Kidney tubule cell (primary cell): ENCODE measurements around the gene TPPP3.

ENCODE experiments used
- DNase-seq: peaks from one replicate; pipeline ENCODE4 v3.0.0-alpha.2; 2018; ENCODE audit warnings: low spot score

Gene TPPP3

DNA sequence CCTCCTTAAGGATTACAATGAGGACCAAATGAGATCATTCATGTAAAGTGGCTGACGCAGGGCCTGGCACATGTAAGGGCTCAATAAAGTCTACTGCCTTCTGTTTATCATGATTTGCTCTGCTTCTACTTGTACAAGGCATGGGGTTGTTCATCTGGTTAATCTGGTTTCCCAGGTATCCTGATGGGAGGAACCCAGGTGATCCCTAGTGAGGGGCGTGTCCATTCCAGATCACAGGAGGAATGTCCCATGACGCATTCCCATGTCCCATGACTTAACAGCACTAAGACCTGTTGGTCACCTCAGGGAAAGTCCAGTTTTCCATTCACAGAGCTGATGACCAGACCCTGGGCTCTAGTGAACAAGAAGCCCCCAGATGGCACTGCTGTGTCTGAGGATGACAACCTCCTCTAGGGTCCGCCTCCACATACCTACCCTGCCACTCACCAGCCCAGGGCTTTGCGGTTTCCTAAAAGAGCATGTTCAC lies 11.5 kb upstream of the TPPP3 start:
- DNase-seq = peak; percentile 95

DNA sequence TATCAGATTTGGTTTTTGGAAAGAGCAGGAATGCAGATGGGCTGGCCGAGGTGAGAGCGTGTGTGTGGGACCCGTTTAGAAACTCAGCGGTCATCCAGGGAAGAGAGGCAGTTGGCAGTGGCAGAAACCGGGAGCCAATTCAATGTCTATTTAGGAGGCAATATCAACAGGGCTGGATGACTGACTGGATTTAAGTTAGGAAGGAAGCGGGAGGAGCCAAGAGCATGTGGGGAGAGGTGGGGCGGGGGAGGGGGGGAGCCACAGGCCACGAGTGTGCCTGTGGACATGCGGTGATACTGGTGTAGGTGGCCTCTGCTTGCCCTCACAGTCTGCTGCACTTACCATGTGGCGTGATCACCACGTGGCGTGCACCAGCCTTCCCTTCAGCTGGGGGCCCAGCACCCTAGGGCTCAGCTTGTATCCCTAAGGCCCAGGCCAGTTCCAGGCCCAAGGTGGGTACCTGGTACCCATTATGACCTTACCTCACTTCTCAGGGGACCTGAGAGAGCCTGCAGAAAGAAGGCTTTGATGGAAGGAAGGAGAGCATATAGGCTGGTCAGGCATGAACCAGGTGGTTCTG lies 10.8 kb upstream of the TPPP3 start:
- no peak for DNase-seq

DNA sequence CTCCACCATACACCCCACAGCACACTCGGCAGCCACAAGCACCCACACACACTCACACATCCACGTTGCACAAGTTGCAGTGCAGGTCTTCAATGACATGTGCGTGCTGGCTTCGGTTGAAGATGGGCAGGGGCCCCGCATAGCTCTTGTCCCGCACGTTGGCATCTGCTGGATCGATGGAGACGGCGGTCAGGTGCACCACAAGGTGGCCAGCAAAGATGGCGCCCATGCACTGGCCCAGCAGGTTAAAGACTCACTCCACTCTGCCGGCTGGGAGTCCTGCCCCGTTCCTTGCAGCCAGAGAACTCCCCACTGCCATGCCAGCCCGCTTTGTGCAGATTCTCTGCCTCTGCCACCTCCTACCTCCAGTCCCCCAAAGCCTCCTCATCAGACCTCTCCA lies 7.6 kb upstream of the TPPP3 start:
- DNase-seq = no peak

DNA sequence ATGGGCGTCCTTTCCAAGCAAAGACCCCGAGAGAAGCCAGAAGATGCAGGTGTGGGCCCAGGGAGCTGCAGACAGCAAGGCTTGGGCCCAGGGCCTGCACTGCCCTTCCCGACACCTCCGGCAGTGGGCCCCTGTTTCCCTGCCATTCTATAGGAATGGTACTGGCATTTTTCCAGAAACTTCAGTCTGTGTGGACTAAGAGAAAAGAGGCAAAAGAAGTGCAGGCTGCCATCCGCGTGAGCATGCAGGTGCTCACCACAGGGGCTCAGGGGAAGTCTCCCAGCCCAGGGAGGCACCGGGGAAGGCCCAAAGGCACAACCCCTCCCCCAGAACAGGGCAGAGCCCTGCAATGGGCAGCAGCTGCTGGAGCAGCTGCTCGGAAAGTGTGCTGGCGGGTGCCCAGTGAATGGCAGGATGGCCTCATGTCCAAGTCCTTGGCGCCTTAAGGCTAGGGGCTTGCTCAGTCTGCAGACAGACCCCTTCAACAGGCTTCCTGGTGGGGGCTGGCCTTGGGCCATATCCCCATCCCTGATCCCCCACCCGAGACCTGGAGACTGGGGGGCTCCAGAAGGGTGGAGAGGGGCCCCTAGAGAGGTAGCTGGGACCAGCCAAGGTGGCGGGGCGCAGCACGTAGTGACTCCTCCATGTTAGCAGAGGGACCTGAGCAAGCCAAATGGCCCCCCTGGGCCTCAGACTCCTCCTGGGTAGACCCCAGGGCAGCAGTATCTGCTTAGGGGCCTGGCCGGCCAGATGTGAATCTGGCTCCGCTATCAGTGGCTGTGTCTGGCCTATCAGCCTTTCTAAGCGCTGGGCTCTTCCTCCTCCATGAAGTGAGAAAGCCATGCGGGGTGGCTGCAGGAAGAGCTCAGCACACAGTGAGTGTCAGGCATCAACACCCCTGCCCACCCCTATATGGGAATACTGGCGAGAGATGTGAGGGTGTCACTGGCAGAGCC lies 6.7 kb upstream of the TPPP3 start:
- no peak for DNase-seq

DNA sequence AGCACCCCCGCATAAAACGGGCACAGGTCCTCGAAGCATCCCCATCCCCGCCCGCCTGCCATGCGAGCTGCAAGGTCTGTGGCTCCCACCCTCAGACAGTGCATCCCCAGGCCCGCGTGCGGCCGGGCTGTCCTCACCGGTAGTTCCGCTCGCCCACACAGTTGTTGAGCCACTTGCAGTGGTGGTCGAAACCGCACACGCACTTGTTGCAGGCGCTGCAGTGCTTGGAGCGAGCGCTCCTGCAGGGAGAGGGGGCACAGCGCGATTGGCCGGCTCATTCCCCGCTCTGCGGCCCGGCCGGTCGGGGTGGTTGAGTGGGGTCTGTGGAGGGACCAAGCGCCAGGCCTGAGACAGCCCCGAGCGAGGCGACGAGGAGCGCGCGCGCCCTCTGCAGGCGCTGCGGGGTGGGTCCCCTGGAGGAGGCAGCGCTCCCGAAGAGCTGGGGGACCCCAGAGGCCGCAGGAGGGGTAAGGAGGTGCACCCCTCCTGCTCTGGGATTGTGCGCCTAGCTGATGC lies 6.0 kb upstream of the TPPP3 start:
- DNase-seq = no peak

- DNase-seq = no peak
Observed at GRCh38 chr16:67398546-67399217, 5.4 kb upstream of the TPPP3 start.

DNA sequence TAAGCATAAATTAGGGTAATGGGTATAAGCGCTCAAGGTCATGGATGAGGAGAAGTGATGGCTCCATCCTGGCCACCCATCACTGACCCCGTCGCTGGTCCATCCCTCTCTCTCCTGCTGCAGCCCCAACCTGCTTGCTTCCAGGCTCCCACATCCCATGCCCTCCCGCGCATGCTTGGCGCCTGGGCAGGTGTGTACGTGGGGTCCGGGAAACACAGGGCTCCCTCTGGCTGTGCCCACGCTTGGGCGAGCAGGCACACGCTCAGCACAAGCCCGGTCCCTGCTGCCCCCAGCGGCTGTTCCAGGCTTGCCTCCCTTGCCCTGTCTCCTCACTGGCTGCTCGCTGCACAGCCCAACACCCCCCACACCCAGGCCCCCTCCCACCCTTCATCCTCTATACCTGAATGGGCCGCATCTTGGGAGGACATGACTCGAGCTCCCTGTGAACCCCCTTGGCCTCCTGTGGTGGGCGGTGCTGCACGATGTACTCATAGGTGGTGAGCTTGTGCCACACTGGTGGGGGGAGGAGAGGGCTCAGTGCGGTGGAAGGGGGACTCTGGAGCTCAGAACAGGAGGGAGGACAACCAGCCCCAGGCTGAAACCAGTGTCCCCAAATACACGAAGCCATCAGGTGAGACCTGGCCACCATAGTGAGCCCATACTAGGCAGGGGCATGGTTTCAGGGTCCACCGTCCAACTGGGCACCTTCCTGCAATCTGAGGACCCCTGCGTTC lies 4.7 kb upstream of the TPPP3 start:
- peak; percentile 61 for DNase-seq

DNA sequence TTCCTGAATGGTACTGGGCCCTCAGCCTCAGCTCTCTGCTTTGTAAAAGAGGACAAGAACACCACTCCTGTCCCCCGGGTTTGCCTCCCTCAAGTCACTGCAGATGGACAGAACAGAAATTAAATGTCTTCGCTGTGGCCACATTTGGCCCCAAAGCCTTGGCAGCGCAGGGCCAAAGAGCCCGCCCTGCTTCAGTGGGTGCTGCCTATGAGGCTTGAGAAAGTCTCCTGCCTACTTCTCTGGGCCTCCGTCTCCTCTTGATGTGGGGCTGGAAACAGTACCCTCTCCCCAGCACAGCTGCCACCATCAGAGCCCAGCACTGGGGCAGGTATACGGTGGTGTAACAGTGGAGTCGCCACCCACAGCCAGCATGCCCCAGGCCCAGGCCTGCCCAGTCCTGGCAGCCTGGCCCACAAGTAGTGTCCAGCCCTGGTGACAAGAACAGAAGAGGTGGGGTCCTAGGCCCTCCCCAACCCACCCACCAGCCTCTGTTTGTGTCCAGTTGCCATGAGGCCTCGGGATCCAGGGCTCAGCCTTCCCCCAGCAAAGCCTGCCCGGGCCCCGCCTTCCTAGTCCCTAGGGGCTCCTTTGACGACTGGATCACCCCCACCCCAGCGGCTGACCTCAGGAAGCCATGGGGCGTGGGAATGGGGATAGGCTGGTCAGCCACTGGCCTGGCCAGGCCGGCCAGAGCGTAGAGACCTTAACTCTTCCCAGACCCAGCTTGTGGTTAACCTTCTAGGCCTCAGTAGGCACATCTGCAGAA lies 3.9 kb upstream of the TPPP3 start:
- no peak for DNase-seq

DNA sequence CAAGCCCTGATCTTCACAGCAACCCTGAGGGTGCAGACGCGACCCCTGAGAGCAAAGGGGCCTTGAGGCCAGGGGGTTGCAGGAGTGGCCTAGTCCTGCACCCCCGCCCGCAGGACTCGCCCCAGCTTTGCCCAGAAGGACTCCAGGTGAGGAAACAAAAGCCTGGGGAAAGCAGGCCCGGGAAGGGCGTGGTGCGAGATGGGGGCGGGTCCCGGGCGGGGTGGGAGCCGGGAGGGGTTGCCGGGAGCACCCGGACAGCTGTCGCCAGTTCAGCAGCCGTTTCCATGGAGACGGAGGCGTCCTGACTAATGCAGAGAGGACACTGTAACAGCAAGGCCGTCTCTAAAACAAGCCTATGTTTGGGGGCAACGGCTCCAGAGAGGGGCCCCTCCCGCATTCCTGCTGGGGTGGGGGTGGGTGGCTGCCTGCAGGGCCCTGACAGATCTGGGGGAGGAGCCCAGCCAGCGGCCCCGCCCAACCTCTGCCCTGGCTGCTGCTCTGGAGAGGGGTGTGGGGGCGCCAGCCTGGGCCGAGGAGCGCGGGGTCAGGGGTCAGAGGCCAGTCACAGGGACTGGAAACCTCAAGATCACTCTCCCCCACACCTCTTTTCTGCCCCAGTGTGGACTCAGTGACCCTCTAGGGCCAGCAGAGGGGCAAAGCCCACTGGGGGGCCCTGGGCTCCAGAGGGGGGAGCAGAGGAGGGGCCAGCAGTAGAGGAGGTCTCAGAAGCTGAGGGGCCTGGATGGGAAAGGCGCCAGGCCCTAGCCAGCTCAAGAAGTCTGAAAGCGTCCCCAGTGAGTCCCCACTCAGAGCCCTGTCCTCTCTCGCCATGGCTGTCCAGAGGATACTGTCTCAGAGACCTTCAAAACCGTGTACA lies 3.1 kb upstream of the TPPP3 start:
- peak; percentile 90 for DNase-seq

DNA sequence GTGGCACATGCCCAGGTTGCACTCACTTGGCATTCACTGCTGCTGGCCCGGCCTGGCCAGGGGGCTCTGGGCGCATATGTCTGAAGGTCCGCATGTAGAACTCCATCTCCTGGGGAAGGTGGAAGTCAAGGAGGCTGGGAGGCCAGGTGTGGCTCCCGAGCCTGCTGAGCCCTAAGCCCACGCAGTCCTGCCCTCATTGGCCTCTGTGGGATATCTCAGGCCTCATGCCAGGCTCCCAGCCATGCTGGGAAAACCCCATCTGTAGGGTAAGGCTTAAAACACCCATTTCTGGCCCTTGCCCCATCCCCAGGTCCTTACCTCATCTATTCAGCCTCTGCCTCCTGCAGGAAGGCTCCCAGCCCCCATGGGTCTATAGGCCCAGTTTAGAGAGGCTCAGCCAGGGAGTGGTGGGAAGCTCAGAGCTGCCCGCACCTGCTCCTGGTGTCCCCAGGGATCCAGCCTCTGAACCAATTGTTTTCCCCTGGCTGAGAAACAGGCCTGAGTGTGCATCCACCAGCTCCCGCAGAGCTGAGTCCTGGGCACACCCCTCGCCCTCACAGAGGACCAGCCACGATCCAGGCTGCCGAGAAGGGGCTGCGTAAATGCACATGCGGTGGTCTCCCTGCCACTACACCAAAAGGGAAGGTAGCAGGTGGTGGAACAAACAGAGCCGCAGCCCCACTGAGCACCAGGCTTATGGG lies 2.3 kb upstream of the TPPP3 start:
- DNase-seq = peak; percentile 47

GRCh38 chr16:67395105-67395457 lies 1.8 kb upstream of the TPPP3 start:
- no peak for DNase-seq

DNA sequence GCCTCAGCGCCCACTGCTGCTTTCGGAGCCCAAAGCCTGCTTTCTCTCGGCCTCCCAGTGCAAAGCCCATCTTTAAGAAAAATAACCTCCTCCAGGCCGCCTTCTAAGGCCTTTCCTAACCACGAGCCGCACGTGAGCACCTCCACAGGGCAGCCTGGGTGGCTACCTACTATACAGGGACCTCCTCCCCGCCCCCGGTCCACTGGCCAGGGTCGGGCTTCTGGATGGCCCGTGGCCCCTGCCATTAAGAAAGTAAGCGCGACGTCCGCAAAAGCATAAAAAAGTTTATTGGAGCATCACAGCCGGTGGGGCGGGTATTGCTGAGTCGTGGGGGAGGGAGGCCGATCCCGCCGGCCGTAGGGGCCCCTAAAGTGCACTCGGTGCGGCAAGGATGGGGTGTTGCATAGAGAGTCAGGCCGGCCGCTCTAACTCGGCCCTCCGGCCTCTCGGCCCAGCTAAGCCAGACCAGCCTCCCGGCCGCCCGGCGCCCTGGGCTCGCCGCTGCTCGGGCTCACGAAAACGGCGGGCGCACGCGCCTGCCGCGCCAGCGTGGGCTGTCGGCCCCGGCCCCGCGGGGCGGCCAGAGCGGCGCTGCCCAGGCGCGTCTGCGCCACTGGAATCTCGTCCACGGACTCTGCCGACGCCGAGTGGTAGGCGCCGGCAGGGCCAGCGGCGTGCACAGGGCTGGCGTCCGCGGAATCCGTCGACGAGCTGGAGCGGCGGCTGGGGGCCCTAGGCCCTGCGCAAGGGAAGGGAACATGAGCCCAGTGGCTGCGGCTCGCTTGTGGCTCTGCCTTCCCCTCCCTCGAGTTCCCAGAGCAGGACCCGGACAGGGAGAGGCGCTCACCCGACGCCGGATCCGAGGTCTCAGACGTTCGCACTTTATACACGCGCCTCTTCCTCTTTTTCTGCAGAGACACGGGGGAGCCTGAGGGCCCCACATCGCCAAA lies 1.1 kb upstream of the TPPP3 start:
- DNase-seq = no peak

- no peak for DNase-seq
Observed at GRCh38 chr16:67393788-67394154, 473 bp upstream of the TPPP3 start.

DNA sequence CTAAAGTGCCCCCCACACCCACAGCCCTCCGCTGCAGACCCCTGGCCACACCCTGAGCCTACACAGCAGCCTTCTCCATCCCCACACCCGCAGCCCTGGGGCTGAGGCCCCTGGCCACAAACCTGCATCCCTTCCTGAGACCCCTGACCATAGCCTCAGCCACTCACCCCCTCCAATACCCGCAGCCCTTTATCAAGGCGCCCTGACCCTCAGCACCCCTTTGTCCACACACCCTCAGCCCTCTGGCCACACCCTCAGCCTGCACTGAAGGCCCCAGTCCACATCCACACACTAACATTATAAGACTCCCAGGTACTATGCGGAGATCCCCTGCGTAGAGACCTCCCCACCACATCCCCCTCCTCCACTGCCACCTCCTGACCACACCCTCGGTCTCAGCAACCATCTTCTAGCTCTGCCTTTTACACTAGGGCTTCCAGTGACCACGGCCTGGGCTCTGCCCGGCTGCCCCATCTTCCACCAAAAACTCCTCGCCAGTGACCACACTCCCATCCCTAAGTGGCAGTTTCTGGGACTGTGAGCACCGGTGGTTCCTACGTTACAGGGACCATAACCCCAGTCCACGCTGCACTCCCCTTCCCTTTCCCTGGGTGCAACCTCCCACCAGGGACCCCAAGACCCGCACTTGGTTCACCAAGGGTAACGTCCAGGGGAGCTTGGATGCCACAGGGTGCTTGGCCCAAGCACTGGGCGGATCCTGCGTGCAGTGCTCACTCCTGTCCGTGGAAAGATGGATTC lies 818 bp downstream of the TPPP3 start:
- no peak for DNase-seq

DNA sequence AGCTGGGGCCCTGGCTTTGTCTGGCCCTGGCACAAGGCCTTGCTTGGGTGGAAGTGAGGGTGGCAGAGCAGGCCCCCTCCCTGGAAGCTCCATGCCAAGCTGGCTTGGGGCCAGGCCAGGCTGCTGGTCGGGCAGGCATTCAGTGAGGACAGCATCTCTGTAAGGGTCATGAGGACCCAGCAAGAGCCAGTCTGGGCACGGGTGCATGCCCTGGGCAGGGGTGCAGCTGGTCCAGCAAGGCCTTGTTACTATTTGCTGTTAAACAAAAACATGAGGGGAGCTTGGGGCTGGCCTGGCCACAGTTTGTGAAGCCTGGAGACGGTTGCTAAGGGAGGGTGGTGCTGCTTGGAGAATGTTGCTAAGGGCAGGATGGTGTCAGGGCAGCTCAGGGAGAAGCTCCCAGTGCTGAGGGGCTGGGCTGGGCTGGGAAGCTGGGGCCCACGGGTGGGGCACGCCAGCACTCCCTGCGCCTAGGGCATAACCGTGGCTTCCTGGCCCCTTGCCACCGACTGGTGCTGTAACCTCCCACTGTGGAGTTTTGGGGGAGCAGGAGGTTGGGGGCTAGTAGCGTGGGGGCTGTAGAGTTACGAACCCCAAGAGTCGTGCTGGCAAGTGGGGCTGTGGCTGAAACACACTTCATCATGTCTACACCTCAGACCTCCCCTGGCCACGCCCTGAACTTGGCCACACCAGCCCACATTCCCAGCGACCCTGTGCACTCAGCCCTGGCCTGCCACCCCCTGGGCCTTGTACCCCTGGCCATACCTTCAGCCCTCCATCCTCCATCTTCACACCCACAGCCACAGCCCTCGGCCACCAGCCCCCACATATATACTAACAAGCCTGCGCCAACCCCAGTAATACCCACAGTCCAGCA lies 1.6 kb downstream of the TPPP3 start:
- no peak for DNase-seq

- no peak for DNase-seq
Observed at GRCh38 chr16:67390816-67391423, 2.4 kb downstream of the TPPP3 start.
